Parathyroid adenoma (tissue), 2 donors: ENCODE results near the gene OPA3.
"Not testable (repeated sequence)": the region's sequence is repeated elsewhere in the genome, so short reads cannot be mapped to it uniquely, and the experiment has no call there.

Source experiments
- H2AFZ ChIP-seq: fragments of 300-600 bp; sonication (generic); one replicate; pipeline ENCODE4 v1.7.0; 2017; ENCODE audit warnings: antibody characterized with exemption, mild to moderate bottlenecking
- H3K27ac ChIP-seq: fragments of 300-600 bp; sonication (generic); one replicate; pipeline ENCODE4 v1.7.0; 2017
- H3K27me3 ChIP-seq: fragments of 300-600 bp; sonication (generic); one replicate; pipeline ENCODE4 v1.7.0; 2017; ENCODE audit warnings: low read length; ENCODE audit not compliant: control insufficient read depth, insufficient read depth
- H3K36me3 ChIP-seq: fragments of 300-600 bp; sonication (generic); one replicate; pipeline ENCODE4 v1.7.0; 2017; ENCODE audit warnings: low read length; ENCODE audit not compliant: control insufficient read depth, insufficient read depth
- H3K4me1 ChIP-seq: fragments of 300-600 bp; sonication (generic); one replicate; pipeline ENCODE4 v1.7.0; 2017; ENCODE audit warnings: control low read depth
- H3K4me2 ChIP-seq: fragments of 300-600 bp; sonication (generic); one replicate; pipeline ENCODE4 v1.7.0; 2017; ENCODE audit warnings: low read length
- H3K4me3 ChIP-seq: fragments of 300-600 bp; sonication (generic); one replicate; pipeline ENCODE4 v1.7.0; 2017; ENCODE audit warnings: low read depth, low read length
- H3K79me2 ChIP-seq: fragments of 300-600 bp; sonication (generic); one replicate; pipeline ENCODE4 v1.7.0; 2017; ENCODE audit warnings: control low read depth
- H3K9ac ChIP-seq: fragments of 300-600 bp; sonication (generic); one replicate; pipeline ENCODE4 v1.7.0; 2017; ENCODE audit warnings: mild to moderate bottlenecking
- H3K9me3 ChIP-seq: fragments of 300-600 bp; sonication (generic); one replicate; pipeline ENCODE4 v1.7.0; 2017; ENCODE audit warnings: low read length; ENCODE audit not compliant: control insufficient read depth
- TF ChIP-seq, protein P1 (sequence below): fragments of 300-600 bp; sonication (generic); IDR thresholded peaks from one replicate; pipeline ENCODE4 v1.7.0; 2017; ENCODE audit warnings: antibody characterized with exemption, mild to moderate bottlenecking
- donor health status: primary hyperparathyroidism.

Gene OPA3

GRCh38 chr19:45623984-45624383 is 39.4 kb upstream of the OPA3 start:
- Histone ChIP-seq H3K36me3 (no peaks in the 10 kb centered on the region), H3K79me2 (no peaks in the 10 kb centered on the region), H3K9ac (no peak overlapping the region), H3K27ac (no peak overlapping the region), H2AFZ (no peak overlapping the region), H3K4me1 (no peaks in the 10 kb centered on the region), H3K27me3 (no peaks in the 10 kb centered on the region), H3K4me3 (no peak overlapping the region), H3K4me2 (no peak overlapping the region), H3K9me3 (no peaks in the 10 kb centered on the region)
- TF ChIP-seq, protein P1, sequence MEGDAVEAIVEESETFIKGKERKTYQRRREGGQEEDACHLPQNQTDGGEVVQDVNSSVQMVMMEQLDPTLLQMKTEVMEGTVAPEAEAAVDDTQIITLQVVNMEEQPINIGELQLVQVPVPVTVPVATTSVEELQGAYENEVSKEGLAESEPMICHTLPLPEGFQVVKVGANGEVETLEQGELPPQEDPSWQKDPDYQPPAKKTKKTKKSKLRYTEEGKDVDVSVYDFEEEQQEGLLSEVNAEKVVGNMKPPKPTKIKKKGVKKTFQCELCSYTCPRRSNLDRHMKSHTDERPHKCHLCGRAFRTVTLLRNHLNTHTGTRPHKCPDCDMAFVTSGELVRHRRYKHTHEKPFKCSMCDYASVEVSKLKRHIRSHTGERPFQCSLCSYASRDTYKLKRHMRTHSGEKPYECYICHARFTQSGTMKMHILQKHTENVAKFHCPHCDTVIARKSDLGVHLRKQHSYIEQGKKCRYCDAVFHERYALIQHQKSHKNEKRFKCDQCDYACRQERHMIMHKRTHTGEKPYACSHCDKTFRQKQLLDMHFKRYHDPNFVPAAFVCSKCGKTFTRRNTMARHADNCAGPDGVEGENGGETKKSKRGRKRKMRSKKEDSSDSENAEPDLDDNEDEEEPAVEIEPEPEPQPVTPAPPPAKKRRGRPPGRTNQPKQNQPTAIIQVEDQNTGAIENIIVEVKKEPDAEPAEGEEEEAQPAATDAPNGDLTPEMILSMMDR = no peak

DNA sequence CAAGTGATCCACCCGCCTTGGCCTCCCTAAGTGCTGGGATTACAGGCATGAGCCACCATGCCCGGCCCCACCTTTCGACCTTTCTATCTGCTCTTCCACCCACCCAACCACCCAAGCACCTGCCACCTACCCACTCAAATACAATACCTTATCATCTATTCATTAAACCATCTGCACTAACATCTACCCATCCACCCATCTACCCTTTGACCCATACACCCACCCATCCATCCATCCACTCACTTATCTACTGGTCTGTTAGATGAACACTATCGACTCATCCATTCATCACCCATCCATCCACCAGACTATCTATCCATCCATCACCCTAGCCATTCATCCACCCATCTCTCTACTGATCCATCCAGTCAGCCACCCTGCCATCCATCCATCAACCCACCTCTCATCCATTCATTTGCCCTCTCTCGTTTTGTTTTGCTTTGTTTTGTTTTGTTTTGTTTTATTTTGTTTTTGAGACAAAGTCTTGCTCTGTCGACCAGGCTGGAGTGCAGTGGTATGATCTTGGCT is 37.4 kb upstream of the OPA3 start:
- TF ChIP-seq, protein P1 = no peak

DNA sequence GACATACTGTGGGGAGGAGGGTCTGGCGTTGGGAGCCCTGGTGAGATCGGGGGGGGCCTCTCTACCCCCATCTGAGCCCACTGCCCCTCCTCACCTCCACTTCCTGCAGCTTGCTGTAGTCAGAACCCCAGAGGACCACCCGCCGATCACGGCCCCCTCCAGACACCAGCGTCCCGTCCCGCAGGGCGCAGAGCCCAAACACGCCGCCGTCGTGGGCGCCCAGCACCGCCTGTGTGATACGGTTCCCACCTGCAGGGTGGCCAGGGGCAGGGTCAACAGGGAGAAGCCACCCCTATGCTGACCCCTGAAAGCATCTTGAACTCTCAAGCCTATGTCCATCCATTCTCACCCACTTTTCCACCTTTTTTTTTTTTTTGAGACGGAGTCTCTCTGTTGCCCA is 36.8 kb upstream of the OPA3 start:
- H3K79me2 ChIP-seq = no peaks in the 10 kb centered on the region
- no peaks in the 10 kb centered on the region for H3K27me3 ChIP-seq
- H3K4me3 ChIP-seq = no peak overlapping the region
- no peaks in the 10 kb centered on the region for H3K36me3 ChIP-seq
- H3K27ac ChIP-seq = no peak overlapping the region
- TF ChIP-seq, protein P1 = no peak
- no peak overlapping the region for H3K9ac ChIP-seq
- H3K4me2 ChIP-seq = no peak overlapping the region
- H2AFZ ChIP-seq = no peak overlapping the region
- H3K9me3 ChIP-seq = no peaks in the 10 kb centered on the region
- H3K4me1 ChIP-seq = no peaks in the 10 kb centered on the region

More for the DNA sequence above, 37.4 kb upstream of the OPA3 start:
- no peaks in the 10 kb centered on the region for H3K79me2 ChIP-seq
- no peak overlapping the region for H2AFZ ChIP-seq
- H3K4me1 ChIP-seq = no peaks in the 10 kb centered on the region
- no peak overlapping the region for H3K27ac ChIP-seq
- H3K36me3 ChIP-seq = no peaks in the 10 kb centered on the region
- H3K4me3 ChIP-seq = no peak overlapping the region
- H3K9me3 ChIP-seq = no peaks in the 10 kb centered on the region
- H3K27me3 ChIP-seq = no peaks in the 10 kb centered on the region
- no peak overlapping the region for H3K9ac ChIP-seq
- no peak overlapping the region for H3K4me2 ChIP-seq

- no peaks in the 10 kb centered on the region for H3K27me3 ChIP-seq
- no peak overlapping the region for H3K27ac ChIP-seq
- H3K9me3 ChIP-seq = no peaks in the 10 kb centered on the region
- no peaks in the 10 kb centered on the region for H3K79me2 ChIP-seq
- no peaks in the 10 kb centered on the region for H3K4me1 ChIP-seq
- H3K4me2 ChIP-seq = no peak overlapping the region
- no peak overlapping the region for H3K4me3 ChIP-seq
- no peaks in the 10 kb centered on the region for H3K36me3 ChIP-seq
- H3K9ac ChIP-seq = no peak overlapping the region
- no peak overlapping the region for H2AFZ ChIP-seq
- TF ChIP-seq, protein P1 = no peak
Observed at GRCh38 chr19:45616704-45617017, 32.1 kb upstream of the OPA3 start.

DNA sequence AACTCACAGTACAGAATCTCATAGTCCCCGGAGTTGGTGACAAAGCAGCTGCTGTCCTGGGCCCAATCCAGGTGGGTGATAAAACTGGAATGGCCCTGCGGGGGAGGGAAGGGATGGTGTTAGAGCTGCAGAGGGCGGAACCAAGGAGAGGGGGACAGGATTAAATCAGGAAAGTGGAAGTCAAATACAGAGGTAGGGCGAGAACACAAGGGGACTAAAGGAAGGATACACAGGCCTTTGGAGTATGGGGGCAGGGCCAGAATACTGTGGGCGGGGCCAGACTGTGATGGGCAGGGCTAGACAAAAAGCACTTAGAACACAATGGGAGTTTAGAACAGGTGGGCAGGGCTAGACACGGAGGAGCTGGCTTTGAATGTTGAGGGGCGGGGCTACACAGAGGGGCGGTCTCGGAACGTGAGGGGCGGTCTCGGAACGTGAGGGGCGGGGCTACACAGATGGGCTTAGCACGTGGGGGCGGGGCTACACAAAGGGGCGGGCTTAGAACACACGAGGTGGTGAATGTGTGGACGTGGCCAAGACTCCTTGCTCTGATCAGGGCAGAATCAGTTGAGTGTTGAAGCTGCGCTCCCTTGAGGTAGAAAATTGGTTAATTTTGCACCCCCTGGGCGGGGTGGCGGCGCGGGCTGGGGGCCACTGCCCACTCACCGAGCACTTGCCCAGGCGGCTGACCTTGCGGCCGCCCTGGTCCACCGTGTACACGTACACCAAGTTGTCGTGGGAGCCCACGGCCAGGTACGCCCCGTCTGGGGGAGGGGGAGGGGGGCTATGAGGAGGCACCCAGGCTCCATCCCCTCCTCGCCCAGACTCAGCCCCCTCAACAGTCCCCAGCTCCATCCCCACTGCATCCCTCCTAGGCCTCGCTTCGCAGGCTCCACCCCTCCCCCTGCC is 31.4 kb upstream of the OPA3 start:
- H3K4me2 ChIP-seq = no peak overlapping the region
- H3K79me2 ChIP-seq = no peaks in the 10 kb centered on the region
- H3K36me3 ChIP-seq = no peaks in the 10 kb centered on the region
- no peaks in the 10 kb centered on the region for H3K9me3 ChIP-seq
- TF ChIP-seq, protein P1 = no peak
- no peaks in the 10 kb centered on the region for H3K4me1 ChIP-seq
- H3K27ac ChIP-seq = no peak overlapping the region
- H3K9ac ChIP-seq = no peak overlapping the region
- H3K27me3 ChIP-seq = no peaks in the 10 kb centered on the region
- no peak overlapping the region for H3K4me3 ChIP-seq
- H2AFZ ChIP-seq = no peak overlapping the region

DNA sequence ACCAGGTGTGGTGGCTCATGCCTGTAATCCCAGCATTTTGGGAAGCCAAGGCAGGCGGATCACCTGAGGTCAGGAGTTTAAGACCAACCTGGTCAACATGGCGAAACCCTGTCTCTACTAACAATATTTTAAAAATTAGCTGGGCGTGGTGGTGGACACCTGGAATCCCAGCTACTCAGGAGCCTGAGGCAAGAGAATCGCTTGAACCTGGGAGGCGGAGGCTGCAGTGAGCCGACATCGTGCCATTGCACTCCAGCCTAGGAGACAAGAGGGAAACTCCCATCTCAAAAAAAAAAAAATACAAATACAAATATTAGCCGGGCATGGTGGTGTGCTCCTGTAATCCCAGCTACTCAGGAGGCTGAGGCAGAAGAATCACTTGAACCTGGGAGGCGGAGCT is 30.5 kb upstream of the OPA3 start:
- not testable (repeated sequence) for H2AFZ ChIP-seq, H3K27me3 ChIP-seq, H3K79me2 ChIP-seq, H3K36me3 ChIP-seq, H3K9me3 ChIP-seq, H3K4me1 ChIP-seq, H3K9ac ChIP-seq, H3K4me3 ChIP-seq, H3K4me2 ChIP-seq, H3K27ac ChIP-seq
